HEK293T (cell line): ENCODE data around the gene TARS2.

Experiments
- CTCF ChIA-PET: fragments of 350-600 bp; formaldehyde crosslinking; extraction: SDS; loops from one replicate; lab custom pipeline; 2021; ENCODE audit warnings: antibody characterized with exemption, inconsistent platforms; lab: Yijun Ruan, JAX
- POLR2A ChIA-PET: fragments of 350-600 bp; formaldehyde crosslinking; extraction: SDS; loops from one replicate; lab custom pipeline; 2020; ENCODE audit warnings: antibody characterized with exemption, inconsistent platforms; lab: Yijun Ruan, JAX
- DNase-seq: peaks from one replicate; pipeline ENCODE4 v3.0.0; 2012; ENCODE audit warnings: mixed read lengths; ENCODE audit errors: extremely low spot score
- ARNT ChIP-seq: fragments of 450-650 bp; IDR thresholded peaks from 2 replicates; pipeline ENCODE4 v1.6.1; 2017; ENCODE audit warnings: mild to moderate bottlenecking
- BHLHE40 ChIP-seq: fragments of 450-650 bp; IDR thresholded peaks from 2 replicates; pipeline ENCODE4 v1.6.1; 2016; ENCODE audit warnings: mild to moderate bottlenecking, moderate library complexity, borderline replicate concordance
- CTBP1 ChIP-seq: fragments of 450-650 bp; IDR thresholded peaks from 2 replicates; pipeline ENCODE4 v1.6.1; 2016; ENCODE audit warnings: borderline replicate concordance
- ELF4 ChIP-seq: fragments of 450-650 bp; IDR thresholded peaks from 2 replicates; pipeline ENCODE4 v1.6.1; 2017; ENCODE audit warnings: antibody characterized with exemption
- FOXA1 ChIP-seq: fragments of 450-650 bp; IDR thresholded peaks from 2 replicates; pipeline ENCODE4 v1.6.1; 2016; ENCODE audit warnings: mild to moderate bottlenecking
- FOXK2 ChIP-seq: fragments of 450-650 bp; IDR thresholded peaks from 2 replicates; pipeline ENCODE4 v1.6.1; 2016; ENCODE audit warnings: mild to moderate bottlenecking
- FOXM1 ChIP-seq: fragments of 450-650 bp; IDR thresholded peaks from 2 replicates; pipeline ENCODE4 v1.6.1; 2017; ENCODE audit warnings: mild to moderate bottlenecking, borderline replicate concordance
- HDGF ChIP-seq: fragments of 450-650 bp; IDR thresholded peaks from 2 replicates; pipeline ENCODE4 v1.6.1; 2017; ENCODE audit warnings: antibody characterized with exemption, borderline replicate concordance
- L3MBTL2 ChIP-seq: fragments of 450-650 bp; conservative IDR thresholded peaks from 2 replicates; pipeline ENCODE4 v1.6.1; 2016; ENCODE audit warnings: mild to moderate bottlenecking
- LEF1 ChIP-seq: fragments of 450-650 bp; IDR thresholded peaks from 2 replicates; pipeline ENCODE4 v1.6.1; 2017; ENCODE audit warnings: mild to moderate bottlenecking, borderline replicate concordance
- NFRKB ChIP-seq: fragments of 450-650 bp; IDR thresholded peaks from 2 replicates; pipeline ENCODE4 v1.6.1; 2016; ENCODE audit warnings: mild to moderate bottlenecking, moderate library complexity
- SP1 ChIP-seq: fragments of 450-650 bp; IDR thresholded peaks from 2 replicates; pipeline ENCODE4 v1.6.1; 2017
- SUZ12 ChIP-seq: fragments of 450-650 bp; IDR thresholded peaks from 2 replicates; pipeline ENCODE4 v1.6.1; 2016; ENCODE audit warnings: mild to moderate bottlenecking
- TARDBP ChIP-seq: fragments of 450-650 bp; IDR thresholded peaks from 2 replicates; pipeline ENCODE4 v1.6.1; 2016
- ZNF384 ChIP-seq: fragments of 450-650 bp; IDR thresholded peaks from 2 replicates; pipeline ENCODE4 v1.6.1; 2016
- TF ChIP-seq, protein P1 (sequence below): fragments of 450-650 bp; IDR thresholded peaks from 2 replicates; pipeline ENCODE4 v1.6.1; 2016

TARS2 gene

GRCh38 chr1:150469291-150469690 lies 17.9 kb upstream of the TARS2 start:
- no peak for DNase-seq
- TF ChIP-seq FOXA1 (no peak), CTBP1 (no peak), ELF4 (no peak), FOXK2 (no peak)
- TF ChIP-seq, protein P1, sequence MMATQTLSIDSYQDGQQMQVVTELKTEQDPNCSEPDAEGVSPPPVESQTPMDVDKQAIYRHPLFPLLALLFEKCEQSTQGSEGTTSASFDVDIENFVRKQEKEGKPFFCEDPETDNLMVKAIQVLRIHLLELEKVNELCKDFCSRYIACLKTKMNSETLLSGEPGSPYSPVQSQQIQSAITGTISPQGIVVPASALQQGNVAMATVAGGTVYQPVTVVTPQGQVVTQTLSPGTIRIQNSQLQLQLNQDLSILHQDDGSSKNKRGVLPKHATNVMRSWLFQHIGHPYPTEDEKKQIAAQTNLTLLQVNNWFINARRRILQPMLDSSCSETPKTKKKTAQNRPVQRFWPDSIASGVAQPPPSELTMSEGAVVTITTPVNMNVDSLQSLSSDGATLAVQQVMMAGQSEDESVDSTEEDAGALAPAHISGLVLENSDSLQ: no peak
- POLR2A ChIA-PET: no interaction called here
- CTCF ChIA-PET: no interaction called here

- ChIA-PET CTCF (no interaction called here), POLR2A (no interaction called here)
- TF ChIP-seq FOXA1 (no peak), FOXK2 (no peak), ARNT (no peak)
- DNase-seq: no peak
Observed at GRCh38 chr1:150472601-150473200, 14.5 kb upstream of the TARS2 start.

DNA sequence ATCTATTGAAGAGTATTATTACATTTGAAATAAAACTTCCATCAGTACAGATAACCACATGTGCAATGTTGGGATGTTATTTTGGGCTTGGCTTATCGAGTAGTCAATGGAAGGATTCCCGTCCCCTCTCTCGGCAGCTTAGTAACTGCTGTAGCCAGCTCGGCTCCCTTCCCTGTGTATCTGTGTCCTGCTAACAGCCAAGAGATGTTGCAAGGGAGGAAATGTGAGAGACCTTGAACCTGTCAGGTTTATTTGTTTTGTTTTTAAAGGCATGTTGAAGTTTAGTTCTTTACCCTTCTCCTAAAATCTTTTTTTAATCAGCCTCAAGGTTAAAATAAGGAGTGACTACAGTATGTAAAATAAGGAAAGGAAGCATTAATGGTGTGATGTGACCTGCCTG lies 13.6 kb upstream of the TARS2 start:
- CTCF ChIA-PET: no interaction called here

DNA sequence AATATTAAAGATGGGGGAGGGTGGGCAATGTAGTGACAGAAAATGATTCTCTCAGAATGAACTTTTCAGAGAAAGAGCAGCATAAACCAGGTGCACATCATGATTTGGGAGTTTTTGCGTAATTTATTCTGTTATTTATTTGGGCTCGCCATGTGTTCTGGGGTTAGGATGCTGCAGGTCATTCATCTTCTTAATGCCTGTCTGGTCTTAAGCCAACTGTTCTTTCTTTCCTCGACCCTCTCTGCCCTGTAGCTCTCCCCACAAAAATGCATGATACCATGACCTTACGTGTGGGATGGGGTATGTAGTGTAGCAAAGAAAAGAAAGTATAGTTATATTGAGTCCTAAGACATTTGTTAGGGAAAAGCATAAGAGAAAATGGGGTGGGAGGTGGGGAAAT lies 12.3 kb upstream of the TARS2 start:
- no peak for DNase-seq
- POLR2A ChIA-PET: interaction anchor here (0.6 to 0.9 kb wide), 2 partner anchors 12 to 222 kb away, joined by 3 read pairs; partner anchors contain the start of gene TARS2
- TF ChIP-seq NFRKB: no peak
- no peak for TF ChIP-seq HDGF
- no peak for TF ChIP-seq TARDBP
- no peak for TF ChIP-seq FOXA1
- no peak for TF ChIP-seq SP1
- TF ChIP-seq CTBP1: no peak
- CTCF ChIA-PET: no interaction called here

More for the DNA sequence above, 13.6 kb upstream of the TARS2 start:
- no peak for DNase-seq
- no peak for TF ChIP-seq CTBP1
- TF ChIP-seq BHLHE40: no peak
- no peak for TF ChIP-seq FOXM1
- no peak for TF ChIP-seq ELF4
- no peak for TF ChIP-seq FOXA1
- no peak for TF ChIP-seq SP1
- TF ChIP-seq FOXK2: no peak
- TF ChIP-seq ZNF384: no peak
- TF ChIP-seq ARNT: no peak
- TF ChIP-seq, protein P1: no peak
- TF ChIP-seq TARDBP: no peak
- TF ChIP-seq LEF1: no peak
- TF ChIP-seq SUZ12: no peak
- no peak for TF ChIP-seq HDGF
- TF ChIP-seq NFRKB: no peak
- POLR2A ChIA-PET: no interaction called here

DNA sequence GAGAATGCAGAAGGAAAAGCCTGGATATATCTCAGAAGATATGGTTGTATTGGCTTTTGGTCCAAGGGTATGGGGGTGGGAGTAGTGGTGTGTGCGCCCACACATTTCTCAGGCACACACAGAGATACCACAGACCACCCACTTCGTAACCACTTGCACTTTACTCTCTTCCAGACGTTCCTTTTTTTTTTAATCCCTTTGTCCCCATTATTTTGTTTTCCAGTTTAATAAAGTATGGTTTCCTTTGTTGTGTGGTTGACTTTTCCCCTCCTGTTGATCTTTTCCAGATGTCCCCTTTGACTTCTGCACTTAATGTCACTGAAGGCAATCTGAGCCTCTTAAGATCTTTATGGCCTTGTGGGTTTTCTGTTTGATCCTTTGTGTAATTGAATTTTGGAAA lies 10.5 kb upstream of the TARS2 start:
- POLR2A ChIA-PET: interaction anchor here (0.7 kb wide), 1 partner anchor 10 kb away, joined by 3 read pairs; the partner anchor contains the start of gene TARS2
- no peak for DNase-seq
- CTCF ChIA-PET: no interaction called here

DNA sequence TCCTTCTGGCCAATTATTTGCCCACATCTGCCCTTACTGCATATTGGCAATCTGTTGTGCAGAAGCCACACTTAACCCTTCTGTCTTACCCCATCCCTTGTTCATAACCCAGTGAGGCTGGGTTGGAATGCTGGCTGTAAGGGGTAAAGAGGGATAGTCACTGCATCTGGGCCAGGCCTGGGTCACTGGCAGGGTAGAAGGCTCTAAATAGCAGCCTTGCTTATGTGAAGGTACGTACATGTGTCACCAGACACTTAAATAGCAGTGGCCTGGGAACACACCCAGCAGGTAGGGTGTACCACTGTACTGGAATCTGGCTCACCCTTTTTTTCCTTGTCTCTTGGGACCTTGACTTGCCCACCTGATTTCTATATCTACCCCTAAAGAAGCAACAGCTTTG lies 9.9 kb upstream of the TARS2 start:
- CTCF ChIA-PET: no interaction called here
- POLR2A ChIA-PET: no interaction called here
- TF ChIP-seq BHLHE40: no peak
- no peak for DNase-seq

More for the DNA sequence above, 10.5 kb upstream of the TARS2 start:
- TF ChIP-seq BHLHE40 (no peak), NFRKB (no peak), FOXM1 (no peak), SUZ12 (no peak), ZNF384 (no peak), FOXA1 (no peak), L3MBTL2 (no peak), HDGF (no peak), LEF1 (no peak), FOXK2 (no peak), CTBP1 (no peak), TARDBP (no peak), ELF4 (no peak), ARNT (no peak), SP1 (no peak)
- TF ChIP-seq, protein P1: no peak

- POLR2A ChIA-PET: no interaction called here
Observed at GRCh38 chr1:150477733-150478132, 9.5 kb upstream of the TARS2 start.

More at GRCh38 chr1:150477733-150478132, 9.5 kb upstream of the TARS2 start:
- TF ChIP-seq FOXA1: no peak
- TF ChIP-seq ZNF384: no peak
- TF ChIP-seq, protein P1: no peak
- no peak for TF ChIP-seq SP1
- no peak for TF ChIP-seq L3MBTL2
- TF ChIP-seq ELF4: no peak
- TF ChIP-seq FOXK2: no peak
- no peak for TF ChIP-seq BHLHE40
- TF ChIP-seq HDGF: no peak
- TF ChIP-seq TARDBP: no peak
- no peak for TF ChIP-seq ARNT
- no peak for TF ChIP-seq NFRKB
- TF ChIP-seq LEF1: no peak
- DNase-seq: no peak
- CTCF ChIA-PET: no interaction called here
